ENCODE data around the gene RBMS3.

Gene RBMS3

DNA sequence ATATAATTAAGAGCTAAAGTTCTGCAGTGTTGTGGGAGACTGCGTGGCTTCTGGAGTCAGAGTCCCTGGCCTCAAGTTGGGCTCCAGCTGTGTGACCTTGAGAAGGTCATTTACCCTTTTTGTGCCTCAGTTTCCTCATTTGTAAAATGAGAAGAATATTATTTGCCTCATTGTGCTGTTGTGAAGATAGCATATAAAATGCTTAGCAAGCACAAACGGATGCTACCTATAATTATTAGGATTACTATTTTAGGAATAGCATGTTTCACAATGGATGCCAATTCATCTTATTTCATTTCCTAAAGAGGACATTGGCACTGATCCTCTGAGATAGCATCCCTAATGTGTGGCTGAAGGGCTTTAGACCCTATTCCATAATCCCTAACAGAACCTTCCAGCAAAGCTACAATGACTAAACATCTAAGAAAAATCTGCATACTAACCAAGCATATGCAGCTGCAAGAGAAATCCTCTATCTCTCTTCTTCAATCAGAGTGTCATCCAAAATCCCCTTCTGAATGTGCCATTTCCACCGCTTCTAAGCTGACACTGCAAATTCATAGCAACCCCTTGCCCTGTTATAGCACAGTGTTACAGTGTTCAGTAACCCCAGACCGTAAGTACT, 148.3 kb downstream of the RBMS3 start:
- TF ChIP-seq, protein P1, sequence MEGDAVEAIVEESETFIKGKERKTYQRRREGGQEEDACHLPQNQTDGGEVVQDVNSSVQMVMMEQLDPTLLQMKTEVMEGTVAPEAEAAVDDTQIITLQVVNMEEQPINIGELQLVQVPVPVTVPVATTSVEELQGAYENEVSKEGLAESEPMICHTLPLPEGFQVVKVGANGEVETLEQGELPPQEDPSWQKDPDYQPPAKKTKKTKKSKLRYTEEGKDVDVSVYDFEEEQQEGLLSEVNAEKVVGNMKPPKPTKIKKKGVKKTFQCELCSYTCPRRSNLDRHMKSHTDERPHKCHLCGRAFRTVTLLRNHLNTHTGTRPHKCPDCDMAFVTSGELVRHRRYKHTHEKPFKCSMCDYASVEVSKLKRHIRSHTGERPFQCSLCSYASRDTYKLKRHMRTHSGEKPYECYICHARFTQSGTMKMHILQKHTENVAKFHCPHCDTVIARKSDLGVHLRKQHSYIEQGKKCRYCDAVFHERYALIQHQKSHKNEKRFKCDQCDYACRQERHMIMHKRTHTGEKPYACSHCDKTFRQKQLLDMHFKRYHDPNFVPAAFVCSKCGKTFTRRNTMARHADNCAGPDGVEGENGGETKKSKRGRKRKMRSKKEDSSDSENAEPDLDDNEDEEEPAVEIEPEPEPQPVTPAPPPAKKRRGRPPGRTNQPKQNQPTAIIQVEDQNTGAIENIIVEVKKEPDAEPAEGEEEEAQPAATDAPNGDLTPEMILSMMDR (IDR thresholded peaks at IDR 0.05; ENCODE audit: insufficient read depth, missing control alignments) = no peak
- FAIRE-seq (no peak), DNase-seq (ENCODE audit: insufficient read length, low spot score) (no peak)

DNA sequence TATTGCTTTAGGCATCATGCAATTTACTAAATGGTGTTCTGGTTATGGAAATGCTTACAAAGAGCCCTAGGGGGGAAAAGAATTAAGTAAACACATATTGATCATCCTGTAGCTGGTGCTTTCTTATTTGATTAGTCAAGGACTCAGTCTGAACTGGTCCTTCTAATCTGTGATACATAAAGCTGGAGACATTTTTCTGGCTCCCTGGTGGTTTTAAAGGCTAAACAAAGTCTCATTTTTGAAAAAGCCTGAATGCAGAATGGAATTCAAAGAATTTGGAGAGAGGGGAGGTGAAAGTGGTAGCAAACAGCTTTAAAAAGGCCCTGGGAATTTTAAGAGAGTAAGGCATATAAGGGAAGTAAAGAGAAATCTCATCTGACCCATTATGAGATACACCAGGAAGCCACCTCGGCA, 149.7 kb downstream of the RBMS3 start:
- DNase-seq (ENCODE audit: insufficient read length, low spot score) = no peak
- FAIRE-seq = no peak
- TF ChIP-seq, protein P1 (IDR thresholded peaks at IDR 0.05; ENCODE audit: insufficient read depth, missing control alignments) = no peak

DNA sequence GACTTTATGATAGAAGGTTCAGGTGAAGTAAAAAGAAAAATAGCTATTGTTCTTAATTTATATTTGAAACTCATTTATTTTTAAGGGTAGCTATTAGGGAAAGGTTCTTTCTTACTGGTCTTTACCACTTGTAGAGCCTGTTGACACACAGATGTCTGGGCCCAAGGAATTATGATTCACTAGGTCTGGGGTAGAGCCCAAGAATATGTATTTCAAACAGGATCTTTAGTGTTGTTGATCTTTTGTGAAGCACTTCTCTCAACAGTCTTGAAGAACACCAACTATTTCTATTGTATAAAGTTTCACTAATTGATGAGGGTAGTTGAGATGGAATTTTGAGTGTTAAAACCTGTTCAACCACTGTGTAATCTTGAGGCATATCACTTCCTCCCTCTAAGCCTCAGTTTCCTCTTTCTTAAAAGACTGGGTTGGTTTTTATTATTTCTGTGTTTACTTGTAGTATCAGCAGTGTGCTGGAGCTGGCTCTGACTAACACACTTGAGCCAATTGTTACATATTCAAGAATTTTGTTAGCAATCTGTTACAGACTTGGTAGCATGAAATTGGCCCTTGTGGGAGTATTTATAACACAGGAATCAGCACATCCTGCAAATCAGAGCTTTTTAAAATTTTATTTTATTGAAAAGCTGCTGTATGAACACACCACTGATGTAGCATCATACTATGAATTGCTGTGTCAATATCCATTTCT, 155.9 kb downstream of the RBMS3 start:
- no peak for FAIRE-seq
- no peak for DNase-seq (ENCODE audit: insufficient read length, low spot score)
- TF ChIP-seq, protein P1 (IDR thresholded peaks at IDR 0.05; ENCODE audit: insufficient read depth, missing control alignments) = no peak

DNA sequence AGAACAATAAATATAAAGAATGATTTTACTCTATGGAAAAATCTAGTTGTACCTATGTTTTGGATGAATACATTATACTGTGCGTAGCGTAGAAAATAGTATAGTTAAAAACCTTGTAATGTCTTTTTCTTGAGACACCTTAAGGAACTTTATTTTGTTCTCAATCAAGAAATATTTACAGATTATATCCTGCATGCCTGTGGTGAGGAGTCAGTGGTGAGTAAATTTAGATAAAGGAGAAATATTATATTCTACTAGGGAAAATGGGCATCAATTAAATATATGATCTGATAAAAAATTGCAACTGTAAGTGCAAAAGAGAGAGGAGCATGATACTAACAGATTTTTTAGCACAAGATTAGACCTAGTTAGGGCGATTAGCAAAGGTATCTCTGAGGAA, 157.7 kb downstream of the RBMS3 start:
- DNase-seq (ENCODE audit: insufficient read length, low spot score) (no peak), FAIRE-seq (no peak)
- TF ChIP-seq, protein P1 (IDR thresholded peaks at IDR 0.05; ENCODE audit: insufficient read depth, missing control alignments) = no peak

DNA sequence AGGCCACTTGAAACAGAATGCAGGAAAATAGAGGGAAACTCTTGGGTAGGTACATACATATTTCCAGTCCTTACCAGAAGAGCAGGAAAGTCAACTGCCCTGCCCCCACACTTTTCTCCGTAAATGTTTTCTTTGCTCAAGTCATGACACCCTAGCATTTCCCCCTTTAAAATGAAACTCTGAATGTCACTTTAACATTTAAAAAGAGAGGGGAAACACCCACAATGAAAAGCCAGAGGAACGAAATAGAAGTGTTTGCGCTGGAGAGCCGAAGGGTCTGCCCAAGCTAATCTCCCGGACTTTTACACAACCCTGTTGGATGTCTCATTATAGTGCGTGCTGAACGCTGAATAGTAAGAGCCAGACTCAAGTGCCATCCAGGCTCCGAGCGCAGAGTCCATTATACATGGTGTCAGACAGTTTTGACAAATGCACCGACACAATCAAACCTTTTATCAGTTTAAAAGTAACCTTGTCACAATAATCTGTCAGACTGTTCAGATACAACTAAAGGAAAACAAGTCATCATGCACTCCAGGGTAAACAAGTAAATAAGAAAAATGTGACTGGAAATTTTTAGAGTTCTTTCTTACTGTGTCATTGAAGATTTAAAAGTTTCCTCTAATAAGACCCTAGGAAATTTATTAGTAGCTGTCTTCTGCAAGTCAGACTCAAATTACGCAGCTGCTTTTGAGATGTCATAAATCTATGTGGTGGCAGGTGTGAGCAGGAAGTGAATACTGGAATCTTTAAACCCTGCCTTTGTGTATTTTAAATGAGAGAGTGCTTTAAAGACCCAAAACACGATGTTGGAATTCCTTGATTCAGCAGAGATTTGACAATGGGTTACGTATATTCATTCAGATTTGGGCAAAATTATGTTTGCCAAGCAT, 159.8 kb downstream of the RBMS3 start:
- TF ChIP-seq, protein P1 (IDR thresholded peaks at IDR 0.05; ENCODE audit: insufficient read depth, missing control alignments) = no peak
- FAIRE-seq (no peak), DNase-seq (ENCODE audit: insufficient read length, low spot score) (no peak)

DNA sequence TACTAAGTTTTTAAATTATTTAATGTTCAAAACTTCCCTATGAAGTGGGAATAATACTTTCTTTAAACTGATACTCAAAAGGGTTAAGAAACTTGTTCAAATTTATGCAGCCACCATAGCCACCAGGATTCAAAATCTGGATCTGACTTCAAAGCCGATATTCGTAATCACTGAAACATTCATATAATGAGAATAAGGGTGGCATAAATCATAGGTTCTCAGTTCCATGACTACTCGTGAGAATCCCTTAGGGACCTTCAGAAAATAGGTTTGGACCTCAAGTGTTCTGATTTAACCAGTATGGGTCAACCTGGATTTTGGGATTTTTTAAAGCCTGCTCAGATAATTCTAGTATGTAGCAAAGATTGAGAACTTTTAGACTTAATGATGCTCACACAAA, 160.6 kb downstream of the RBMS3 start:
- FAIRE-seq (no peak), DNase-seq (ENCODE audit: insufficient read length, low spot score) (no peak)
- TF ChIP-seq, protein P1 (IDR thresholded peaks at IDR 0.05; ENCODE audit: insufficient read depth, missing control alignments) = no peak
